Heart left ventricle (tissue), 13 donors: Measurements from ENCODE around the gene SORBS1.

Source experiments
- POLR2A ChIP-seq, 2 donors: fragments of 450-650 bp; IDR thresholded peaks; one replicate each; pipeline ENCODE4 v1.6.1; 2017; ENCODE audit warnings: antibody characterized with exemption in 2 of 2, mild to moderate bottlenecking in 2 of 2, moderate library complexity in 2 of 2
- TF ChIP-seq, protein P1 (sequence below), 12 donors: fragments of 200-600 bp; sonication (generic) in 4 of 12; IDR thresholded peaks; one replicate each; pipeline versions ENCODE4 v1.5.0 to v1.8.0; 2018 to 2022; ENCODE audit warnings: antibody characterized with exemption in 12 of 12, mild to moderate bottlenecking in 5 of 12
- donor health status: ischemic (EF 13 %, LVEDD 7.1; RV severe dilation, severe dysfunction).
- donor health status: DM: no; HTN: yes; CAD: no.
- donor health status: DM: no; HTN: no; CAD: no.
- donor health status: ischemic (EF 25% LVEDD 6.9; RV normal size, moderate dysfunction).
- donor health status: ischemic (EF 25% LVEDD 5.7; RV mildly dilated, moderate dysfunction).
- donor health status: ischemic (EF 35%, LVEDD 5.7; RV mildly dilated, moderate dysfunction).
- donor health status: nonischemic (EF 11% LVEDD 7.7; RV severe dilation, severe dysfunction).
- donor health status: DM: yes; HTN: yes; CAD: no.
- donor health status: PGD.
- donor health status: ischemic (EF 29% LVEDD 5.4; RV normal size, mild dysfunction).
- donor health status: nonischemic (EF 23%, LVEDD 6.1; RV moderate dilation, normal function).

DNA sequence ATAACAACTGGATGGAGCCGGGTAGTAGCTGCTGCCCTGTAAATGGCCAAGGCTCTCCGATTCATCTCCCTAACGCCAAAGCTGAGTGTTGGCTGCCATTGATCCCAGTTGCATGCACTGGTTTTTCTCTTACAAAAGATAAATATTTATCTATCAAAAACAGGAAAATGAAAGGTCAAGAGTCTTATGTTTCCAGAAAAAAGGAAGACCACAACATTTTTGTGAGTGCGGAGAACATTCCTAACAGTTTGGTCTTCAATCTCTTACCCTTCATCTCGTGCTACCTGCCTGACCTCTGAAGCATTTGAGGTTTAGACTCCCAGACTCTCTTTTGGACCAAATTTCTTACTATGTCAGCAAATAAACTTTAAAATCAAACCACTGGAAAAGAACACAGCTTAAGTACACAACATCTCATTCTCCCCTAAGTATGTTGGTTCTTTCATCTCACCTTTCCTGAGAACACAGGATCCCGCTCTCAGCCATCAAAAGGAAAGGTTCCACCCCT lies 61.6 kb downstream of the SORBS1 start:
- TF ChIP-seq, protein P1, sequence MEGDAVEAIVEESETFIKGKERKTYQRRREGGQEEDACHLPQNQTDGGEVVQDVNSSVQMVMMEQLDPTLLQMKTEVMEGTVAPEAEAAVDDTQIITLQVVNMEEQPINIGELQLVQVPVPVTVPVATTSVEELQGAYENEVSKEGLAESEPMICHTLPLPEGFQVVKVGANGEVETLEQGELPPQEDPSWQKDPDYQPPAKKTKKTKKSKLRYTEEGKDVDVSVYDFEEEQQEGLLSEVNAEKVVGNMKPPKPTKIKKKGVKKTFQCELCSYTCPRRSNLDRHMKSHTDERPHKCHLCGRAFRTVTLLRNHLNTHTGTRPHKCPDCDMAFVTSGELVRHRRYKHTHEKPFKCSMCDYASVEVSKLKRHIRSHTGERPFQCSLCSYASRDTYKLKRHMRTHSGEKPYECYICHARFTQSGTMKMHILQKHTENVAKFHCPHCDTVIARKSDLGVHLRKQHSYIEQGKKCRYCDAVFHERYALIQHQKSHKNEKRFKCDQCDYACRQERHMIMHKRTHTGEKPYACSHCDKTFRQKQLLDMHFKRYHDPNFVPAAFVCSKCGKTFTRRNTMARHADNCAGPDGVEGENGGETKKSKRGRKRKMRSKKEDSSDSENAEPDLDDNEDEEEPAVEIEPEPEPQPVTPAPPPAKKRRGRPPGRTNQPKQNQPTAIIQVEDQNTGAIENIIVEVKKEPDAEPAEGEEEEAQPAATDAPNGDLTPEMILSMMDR (IDR thresholded peaks at IDR 0.05): no peak
- TF ChIP-seq POLR2A (IDR thresholded peaks at IDR 0.05): no peak
